Ovary (tissue), 3 donors: Measurements from ENCODE around the gene LMOD3.

Source experiments
- EP300 ChIP-seq: sonication (generic); formaldehyde crosslinking; IDR thresholded peaks from one replicate; pipeline ENCODE4 v1.6.1; 2017; ENCODE audit warnings: antibody characterized with exemption
- POLR2A ChIP-seq: fragments of 450-650 bp; IDR thresholded peaks from one replicate; pipeline ENCODE4 v1.6.1; 2017; ENCODE audit warnings: antibody characterized with exemption, mild to moderate bottlenecking, moderate library complexity
- TF ChIP-seq, protein P1 (sequence below), 3 donors: fragments of 450-650 bp in 2 of 3; fragments of 200-600 bp in 1 of 3; IDR thresholded peaks; one replicate each; pipeline versions ENCODE4 v1.5.1 to v1.8.0; 2016 to 2022; ENCODE audit warnings: antibody characterized with exemption in 3 of 3, mild to moderate bottlenecking in 1 of 3
- donor health status: DM: no; HTN: no; CAD: no.

DNA sequence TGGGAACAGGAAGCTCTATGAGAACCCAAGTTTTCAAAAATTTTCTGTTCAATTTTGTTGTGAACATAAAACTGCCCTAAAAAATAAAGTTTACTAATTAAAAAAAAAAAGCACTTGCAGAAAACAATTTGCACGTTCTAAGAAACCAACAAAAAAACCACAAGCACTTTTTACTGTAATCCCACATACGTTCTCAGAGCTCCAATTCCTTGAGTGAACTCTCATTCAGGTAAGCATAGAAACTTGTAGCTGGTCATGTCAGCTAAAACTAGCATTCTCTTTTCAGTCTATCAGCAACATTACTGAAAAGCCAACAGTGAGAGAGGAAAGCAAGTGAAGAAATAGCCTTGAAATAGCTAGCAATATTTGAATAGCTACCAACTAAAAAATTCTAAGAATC is 58.8 kb downstream of the LMOD3 start:
- TF ChIP-seq, protein P1, sequence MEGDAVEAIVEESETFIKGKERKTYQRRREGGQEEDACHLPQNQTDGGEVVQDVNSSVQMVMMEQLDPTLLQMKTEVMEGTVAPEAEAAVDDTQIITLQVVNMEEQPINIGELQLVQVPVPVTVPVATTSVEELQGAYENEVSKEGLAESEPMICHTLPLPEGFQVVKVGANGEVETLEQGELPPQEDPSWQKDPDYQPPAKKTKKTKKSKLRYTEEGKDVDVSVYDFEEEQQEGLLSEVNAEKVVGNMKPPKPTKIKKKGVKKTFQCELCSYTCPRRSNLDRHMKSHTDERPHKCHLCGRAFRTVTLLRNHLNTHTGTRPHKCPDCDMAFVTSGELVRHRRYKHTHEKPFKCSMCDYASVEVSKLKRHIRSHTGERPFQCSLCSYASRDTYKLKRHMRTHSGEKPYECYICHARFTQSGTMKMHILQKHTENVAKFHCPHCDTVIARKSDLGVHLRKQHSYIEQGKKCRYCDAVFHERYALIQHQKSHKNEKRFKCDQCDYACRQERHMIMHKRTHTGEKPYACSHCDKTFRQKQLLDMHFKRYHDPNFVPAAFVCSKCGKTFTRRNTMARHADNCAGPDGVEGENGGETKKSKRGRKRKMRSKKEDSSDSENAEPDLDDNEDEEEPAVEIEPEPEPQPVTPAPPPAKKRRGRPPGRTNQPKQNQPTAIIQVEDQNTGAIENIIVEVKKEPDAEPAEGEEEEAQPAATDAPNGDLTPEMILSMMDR (IDR thresholded peaks at IDR 0.05): no peak
- TF ChIP-seq EP300: no peak
- no peak for TF ChIP-seq POLR2A
